Measurements from ENCODE around the gene NME5. TPM values are rescaled to one million over a fixed set of nuclear protein-coding genes. Genes with fewer than 3 reads are reported as not detected.
A peak's percentile ranks its signal among the peaks of the same experiment; 100 is the strongest.

The NME5 gene
- total and polyA plus RNA-seq, 2 of the 13 experiments (the other 11 are each of a cell fraction or from before 2014, with no cell fraction given), result 0.18 TPM; not detected in 1

GRCh38 chr5:138179277-138179857 is 40.1 kb upstream of the NME5 start (continued):
- TF ChIP-seq NRL (CRISPR knock-in tag; IDR thresholded peaks at IDR 0.05; ENCODE audit: borderline replicate concordance) (peak; percentile 71; the same call in 1 of the 2 replicates), ZNF562 (CRISPR knock-in tag; IDR thresholded peaks at IDR 0.05; ENCODE audit: borderline replicate concordance) (no peak), ISL2 (CRISPR knock-in tag; IDR thresholded peaks at IDR 0.05) (0 out of 2 replicates have a peak, but pooled peaks have one; percentile 22), ASH2L (IDR thresholded peaks at IDR 0.05; ENCODE audit: insufficient read length, low read depth, low read length) (no peak), ZBTB38 (CRISPR knock-in tag; IDR thresholded peaks at IDR 0.05) (no peak), TRAFD1 (CRISPR knock-in tag; IDR thresholded peaks at IDR 0.05; ENCODE audit: borderline replicate concordance) (no peak)
- TF ChIP-seq, protein P1, sequence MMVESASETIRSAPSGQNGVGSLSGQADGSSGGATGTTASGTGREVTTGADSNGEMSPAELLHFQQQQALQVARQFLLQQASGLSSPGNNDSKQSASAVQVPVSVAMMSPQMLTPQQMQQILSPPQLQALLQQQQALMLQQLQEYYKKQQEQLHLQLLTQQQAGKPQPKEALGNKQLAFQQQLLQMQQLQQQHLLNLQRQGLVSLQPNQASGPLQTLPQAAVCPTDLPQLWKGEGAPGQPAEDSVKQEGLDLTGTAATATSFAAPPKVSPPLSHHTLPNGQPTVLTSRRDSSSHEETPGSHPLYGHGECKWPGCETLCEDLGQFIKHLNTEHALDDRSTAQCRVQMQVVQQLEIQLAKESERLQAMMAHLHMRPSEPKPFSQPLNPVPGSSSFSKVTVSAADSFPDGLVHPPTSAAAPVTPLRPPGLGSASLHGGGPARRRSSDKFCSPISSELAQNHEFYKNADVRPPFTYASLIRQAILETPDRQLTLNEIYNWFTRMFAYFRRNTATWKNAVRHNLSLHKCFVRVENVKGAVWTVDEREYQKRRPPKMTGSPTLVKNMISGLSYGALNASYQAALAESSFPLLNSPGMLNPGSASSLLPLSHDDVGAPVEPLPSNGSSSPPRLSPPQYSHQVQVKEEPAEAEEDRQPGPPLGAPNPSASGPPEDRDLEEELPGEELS (CRISPR knock-in tag; IDR thresholded peaks at IDR 0.05), result 0 out of 2 replicates have a peak, but pooled peaks have one; percentile 7
- TF ChIP-seq, protein P2, sequence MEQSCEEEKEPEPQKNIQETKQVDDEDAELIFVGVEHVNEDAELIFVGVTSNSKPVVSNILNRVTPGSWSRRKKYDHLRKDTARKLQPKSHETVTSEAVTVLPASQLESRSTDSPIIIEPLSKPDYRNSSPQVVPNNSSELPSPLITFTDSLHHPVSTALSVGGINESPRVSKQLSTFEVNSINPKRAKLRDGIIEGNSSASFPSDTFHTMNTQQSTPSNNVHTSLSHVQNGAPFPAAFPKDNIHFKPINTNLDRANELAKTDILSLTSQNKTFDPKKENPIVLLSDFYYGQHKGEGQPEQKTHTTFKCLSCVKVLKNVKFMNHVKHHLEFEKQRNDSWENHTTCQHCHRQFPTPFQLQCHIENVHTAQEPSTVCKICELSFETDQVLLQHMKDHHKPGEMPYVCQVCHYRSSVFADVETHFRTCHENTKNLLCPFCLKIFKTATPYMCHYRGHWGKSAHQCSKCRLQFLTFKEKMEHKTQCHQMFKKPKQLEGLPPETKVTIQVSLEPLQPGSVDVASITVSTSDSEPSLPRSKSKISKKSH (CRISPR knock-in tag; IDR thresholded peaks at IDR 0.05; ENCODE audit: borderline replicate concordance), result 0 out of 2 replicates have a peak, but pooled peaks have one; percentile 8
- TF ChIP-seq, protein P3, sequence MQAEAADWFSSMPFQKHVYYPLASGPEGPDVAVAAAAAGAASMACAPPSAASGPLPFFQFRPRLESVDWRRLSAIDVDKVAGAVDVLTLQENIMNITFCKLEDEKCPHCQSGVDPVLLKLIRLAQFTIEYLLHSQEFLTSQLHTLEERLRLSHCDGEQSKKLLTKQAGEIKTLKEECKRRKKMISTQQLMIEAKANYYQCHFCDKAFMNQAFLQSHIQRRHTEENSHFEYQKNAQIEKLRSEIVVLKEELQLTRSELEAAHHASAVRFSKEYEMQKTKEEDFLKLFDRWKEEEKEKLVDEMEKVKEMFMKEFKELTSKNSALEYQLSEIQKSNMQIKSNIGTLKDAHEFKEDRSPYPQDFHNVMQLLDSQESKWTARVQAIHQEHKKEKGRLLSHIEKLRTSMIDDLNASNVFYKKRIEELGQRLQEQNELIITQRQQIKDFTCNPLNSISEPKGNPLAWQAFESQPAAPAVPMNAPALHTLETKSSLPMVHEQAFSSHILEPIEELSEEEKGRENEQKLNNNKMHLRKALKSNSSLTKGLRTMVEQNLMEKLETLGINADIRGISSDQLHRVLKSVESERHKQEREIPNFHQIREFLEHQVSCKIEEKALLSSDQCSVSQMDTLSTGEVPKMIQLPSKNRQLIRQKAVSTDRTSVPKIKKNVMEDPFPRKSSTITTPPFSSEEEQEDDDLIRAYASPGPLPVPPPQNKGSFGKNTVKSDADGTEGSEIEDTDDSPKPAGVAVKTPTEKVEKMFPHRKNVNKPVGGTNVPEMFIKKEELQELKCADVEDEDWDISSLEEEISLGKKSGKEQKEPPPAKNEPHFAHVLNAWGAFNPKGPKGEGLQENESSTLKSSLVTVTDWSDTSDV (CRISPR knock-in tag; IDR thresholded peaks at IDR 0.05), result peak; percentile 53; the same call in 1 of the 2 replicates
- TF ChIP-seq, protein P4, sequence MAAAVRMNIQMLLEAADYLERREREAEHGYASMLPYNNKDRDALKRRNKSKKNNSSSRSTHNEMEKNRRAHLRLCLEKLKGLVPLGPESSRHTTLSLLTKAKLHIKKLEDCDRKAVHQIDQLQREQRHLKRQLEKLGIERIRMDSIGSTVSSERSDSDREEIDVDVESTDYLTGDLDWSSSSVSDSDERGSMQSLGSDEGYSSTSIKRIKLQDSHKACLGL (CRISPR knock-in tag; IDR thresholded peaks at IDR 0.05), result peak; percentile 40; the same call in 1 of the 2 replicates
